ENCODE data around the gene ARHGAP4.

The ARHGAP4 gene

GRCh38 chrX:153945956-153946943, 20.2 kb upstream of the ARHGAP4 start:
- DNase-seq (ENCODE audit: low read depth): no peak

- DNase-seq (ENCODE audit: low read depth): no peak
Observed at GRCh38 chrX:153944800-153945150, 18.7 kb upstream of the ARHGAP4 start.

GRCh38 chrX:153944140-153944799, 18.2 kb upstream of the ARHGAP4 start, which contains the start of gene RENBP:
Gene RENBP, minus strand, starts transcription at chrX:153944643. Its CDS starts 33 bp downstream, at chrX:153944610.
- no peak for DNase-seq (ENCODE audit: low read depth)

- no peak for DNase-seq (ENCODE audit: low read depth)
Observed at GRCh38 chrX:153941336-153942252, 15.5 kb upstream of the ARHGAP4 start.

GRCh38 chrX:153939573-153939972, 13.5 kb upstream of the ARHGAP4 start:
- no peak for DNase-seq (ENCODE audit: low read depth)

- no peak for DNase-seq (ENCODE audit: low read depth)
Observed at GRCh38 chrX:153938226-153938786, 12.2 kb upstream of the ARHGAP4 start.

- no peak for DNase-seq (ENCODE audit: low read depth)
Observed at GRCh38 chrX:153937056-153937455, 11.0 kb upstream of the ARHGAP4 start.

GRCh38 chrX:153935326-153935851, 9.3 kb upstream of the ARHGAP4 start:
- no peak for DNase-seq (ENCODE audit: low read depth)

- peak; percentile 54 for DNase-seq (ENCODE audit: low read depth)
Observed at GRCh38 chrX:153934762-153935325, 8.8 kb upstream of the ARHGAP4 start, which contains the start of gene NAA10. Gene NAA10, minus strand, starts transcription at chrX:153935037. Its CDS starts 133 bp downstream, at chrX:153934904.

GRCh38 chrX:153934148-153934761, 8.2 kb upstream of the ARHGAP4 start:
- no peak for DNase-seq (ENCODE audit: low read depth)

- no peak for DNase-seq (ENCODE audit: low read depth)
Observed at GRCh38 chrX:153933748-153934147, 7.7 kb upstream of the ARHGAP4 start.

GRCh38 chrX:153932220-153932915, 6.3 kb upstream of the ARHGAP4 start:
- no peak for DNase-seq (ENCODE audit: low read depth)

GRCh38 chrX:153931748-153932147, 5.7 kb upstream of the ARHGAP4 start:
- DNase-seq (ENCODE audit: low read depth): no peak

GRCh38 chrX:153931151-153931550, 5.1 kb upstream of the ARHGAP4 start:
- no peak for DNase-seq (ENCODE audit: low read depth)

- no peak for DNase-seq (ENCODE audit: low read depth)
Observed at GRCh38 chrX:153930011-153930910, 4.2 kb upstream of the ARHGAP4 start.

- no peak for DNase-seq (ENCODE audit: low read depth)
Observed at GRCh38 chrX:153929576-153929975, 3.5 kb upstream of the ARHGAP4 start.

- no peak for DNase-seq (ENCODE audit: low read depth)
Observed at GRCh38 chrX:153928846-153929245, 2.8 kb upstream of the ARHGAP4 start.

- DNase-seq (ENCODE audit: low read depth): peak; percentile 92
Observed at GRCh38 chrX:153927922-153928760, 2.1 kb upstream of the ARHGAP4 start.
